Peyer's patch (tissue), 4 donors: ENCODE data around the gene ADM2. TPM values are rescaled to one million over a fixed set of nuclear protein-coding genes. Genes with fewer than 3 reads are reported as not detected.

Experiments
- DNase-seq, 3 donors: peaks; one replicate each; pipeline ENCODE4 v3.0.0-alpha.2; 2017 to 2019
- H3K27ac ChIP-seq, 4 donors: fragments of 200-600 bp; sonication (generic); one replicate each; pipeline ENCODE4 v1.5.1; 2016 to 2019
- H3K27me3 ChIP-seq, 2 donors: fragments of 200-600 bp; sonication (generic); one replicate each; pipeline ENCODE4 v1.5.1; 2019
- H3K36me3 ChIP-seq, 3 donors: fragments of 200-600 bp; sonication (generic); one replicate each; pipeline ENCODE4 v1.5.1; 2016 to 2019
- H3K4me1 ChIP-seq, 4 donors: fragments of 200-600 bp; sonication (generic); one replicate each; pipeline ENCODE4 v1.5.1; 2016 to 2019
- H3K4me3 ChIP-seq, 4 donors: fragments of 200-600 bp; sonication (generic); 1 replicate in 3 of 4; 2 replicates in 1 of 4; pipeline ENCODE4 v1.5.1; 2016 to 2019; ENCODE audit warnings: mild to moderate bottlenecking in 1 of 4
- H3K9me3 ChIP-seq, 4 donors: fragments of 200-600 bp; sonication (generic); one replicate each; pipeline ENCODE4 v1.5.1; 2016 to 2019; ENCODE audit warnings: mild to moderate bottlenecking in 1 of 4
- CTCF ChIP-seq, 6 experiments: fragments of 450-650 bp in 4 of 6; fragments of 200-600 bp in 2 of 6; sonication (generic) in 1 of 6; IDR thresholded peaks; one replicate each; pipeline ENCODE4 v1.5.1; 2017 to 2019; ENCODE audit warnings: antibody characterized with exemption in 6 of 6, mild to moderate bottlenecking in 3 of 6, moderate library complexity in 1 of 6
- POLR2A ChIP-seq, 2 donors: fragments of 450-650 bp; IDR thresholded peaks; one replicate each; pipeline ENCODE4 v1.5.1; 2017; ENCODE audit warnings: antibody characterized with exemption in 2 of 2, mild to moderate bottlenecking in 2 of 2, moderate library complexity in 2 of 2
- total RNA-seq, 4 donors: library from RNA; depleted of rRNA; stranded (reverse); fragments of >200 nt; gene quantifications; one replicate each; pipeline ENCODE4 v1.1.0, GENCODE V29; 2016

The ADM2 gene
- total RNA-seq, 4 donors from 2014 or later = 0.83 to 8.4 (median 5.8) TPM

GRCh38 chr22:50439871-50440331 is 41.4 kb upstream of the ADM2 start:
- DNase-seq = no peak
- no peak overlapping the region for H3K27ac ChIP-seq
- H3K36me3 ChIP-seq = peaks cover 0 to 73% (median 0%) of the 10 kb centered on the region in 3 donors
- H3K9me3 ChIP-seq = no peaks in the 10 kb centered on the region
- peaks cover 0 to 14% (median 2%) of the 10 kb centered on the region in 4 donors for H3K4me1 ChIP-seq
- H3K4me3 ChIP-seq = no peak overlapping the region
- TF ChIP-seq CTCF (IDR thresholded peaks at IDR 0.05) (no peak), POLR2A (IDR thresholded peaks at IDR 0.05) (no peak)
- H3K27me3 ChIP-seq = no peaks in the 10 kb centered on the region

- TF ChIP-seq CTCF (IDR thresholded peaks at IDR 0.05) (no peak), POLR2A (IDR thresholded peaks at IDR 0.05) (no peak)
- Histone ChIP-seq H3K9me3 (no peaks in the 10 kb centered on the region), H3K27me3 (no peaks in the 10 kb centered on the region), H3K27ac (no peak overlapping the region), H3K4me3 (no peak overlapping the region), H3K36me3 (peaks cover 0 to 72% (median 0%) of the 10 kb centered on the region in 3 donors), H3K4me1 (peaks cover 0 to 21% (median 7%) of the 10 kb centered on the region in 4 donors)
- DNase-seq = no peak
Observed at GRCh38 chr22:50440544-50441249, 40.6 kb upstream of the ADM2 start.

- TF ChIP-seq POLR2A (IDR thresholded peaks at IDR 0.05) = no peak
- TF ChIP-seq CTCF (IDR thresholded peaks at IDR 0.05) = no peak
- DNase-seq = no peak
Observed at GRCh38 chr22:50441428-50441993, 39.8 kb upstream of the ADM2 start.

GRCh38 chr22:50443197-50443596 is 38.1 kb upstream of the ADM2 start:
- H3K27me3 ChIP-seq = no peaks in the 10 kb centered on the region
- peaks cover 0 to 72% (median 0%) of the 10 kb centered on the region in 3 donors for H3K36me3 ChIP-seq
- H3K27ac ChIP-seq = peak overlapping the region in 1 of 4 donors; percentile 15
- H3K9me3 ChIP-seq = no peaks in the 10 kb centered on the region
- DNase-seq = no peak
- no peak overlapping the region for H3K4me3 ChIP-seq
- TF ChIP-seq CTCF (IDR thresholded peaks at IDR 0.05) (no peak), POLR2A (IDR thresholded peaks at IDR 0.05) (no peak)
- H3K4me1 ChIP-seq = peaks cover 0 to 21% (median 7%) of the 10 kb centered on the region in 4 donors

More at GRCh38 chr22:50441428-50441993, 39.8 kb upstream of the ADM2 start:
- Histone ChIP-seq H3K9me3 (no peaks in the 10 kb centered on the region), H3K36me3 (peaks cover 0 to 72% (median 0%) of the 10 kb centered on the region in 3 donors), H3K4me3 (no peak overlapping the region), H3K27me3 (no peaks in the 10 kb centered on the region), H3K27ac (no peak overlapping the region), H3K4me1 (peaks cover 0 to 21% (median 7%) of the 10 kb centered on the region in 4 donors)

- H3K36me3 ChIP-seq = peaks cover 0 to 72% (median 0%) of the 10 kb centered on the region in 3 donors
- no peak for DNase-seq
- TF ChIP-seq CTCF (IDR thresholded peaks at IDR 0.05) (no peak), POLR2A (IDR thresholded peaks at IDR 0.05) (no peak)
- no peaks in the 10 kb centered on the region for H3K9me3 ChIP-seq
- peaks cover 0 to 21% (median 7%) of the 10 kb centered on the region in 4 donors for H3K4me1 ChIP-seq
- H3K27me3 ChIP-seq = no peaks in the 10 kb centered on the region
- H3K27ac ChIP-seq = peak overlapping the region in 2 of 4 donors; percentile 15 to 44
- no peak overlapping the region for H3K4me3 ChIP-seq
Observed at GRCh38 chr22:50443801-50444625, 37.3 kb upstream of the ADM2 start.
